H1 (cell line): ENCODE measurements around the gene CNFN. TPM values are rescaled to one million over a fixed set of nuclear protein-coding genes. Genes with fewer than 3 reads are reported as not detected.
A peak's percentile ranks its signal among the peaks of the same experiment; 100 is the strongest.

Experiments
- CTCF ChIA-PET: fragments of 300-600 bp; sonication (Branson Sonifier 250); formaldehyde crosslinking; loops from one replicate; lab custom pipeline; 2021; ENCODE audit not compliant: partially characterized antibody; lab: Charles Lee
- POLR2A ChIA-PET: fragments of 300-600 bp; sonication (Branson Sonifier 250); formaldehyde crosslinking; loops from one replicate; lab custom pipeline; 2021; ENCODE audit warnings: inconsistent platforms; ENCODE audit not compliant: partially characterized antibody; lab: Charles Lee
- DNase-seq, 2 experiments: peaks; one replicate each; pipeline versions ENCODE4 v3.0.0 to v3.0.0-alpha.2; 2010 to 2022; ENCODE audit warnings: low spot score in 2 of 2, low read depth in 1 of 2, mixed read lengths in 1 of 2
- FAIRE-seq: peaks from 2 replicates; lab custom pipeline; 2011; peaks lifted over from hg19 to GRCh38; lab: Jason Lieb, UNC
- H2AFZ ChIP-seq: 2 replicates; pipeline ENCODE4 v1.8.1; 2012; ENCODE audit warnings: low read length, inconsistent platforms
- H2AK5ac ChIP-seq: 2 replicates; pipeline ENCODE4 v1.6.1; 2013; ENCODE audit warnings: low read depth, low read length
- H2BK120ac ChIP-seq: replicated peaks from 2 replicates; pipeline ENCODE3; 2013; ENCODE audit warnings: low read depth, low read length, inconsistent platforms
- H2BK12ac ChIP-seq: 2 replicates; pipeline ENCODE4 v1.6.1; 2013; ENCODE audit warnings: low read depth, low read length
- H2BK15ac ChIP-seq: 2 replicates; pipeline ENCODE4 v1.6.1; 2013; ENCODE audit warnings: low read length
- H2BK20ac ChIP-seq: 2 replicates; pipeline ENCODE4 v1.6.1; 2013; ENCODE audit warnings: low read length
- H2BK5ac ChIP-seq: 2 replicates; pipeline ENCODE4 v1.6.1; 2013; ENCODE audit warnings: low read depth, low read length
- H3K14ac ChIP-seq: 2 replicates; pipeline ENCODE4 v1.6.1; 2013; ENCODE audit warnings: inconsistent platforms; ENCODE audit not compliant: insufficient read length
- H3K18ac ChIP-seq: 2 replicates; pipeline ENCODE4 v1.6.1; 2013; ENCODE audit warnings: low read length; ENCODE audit errors: extremely low read depth
- H3K23ac ChIP-seq: 2 replicates; pipeline ENCODE4 v1.6.1; 2013; ENCODE audit warnings: inconsistent platforms; ENCODE audit not compliant: insufficient read length
- H3K23me2 ChIP-seq: 2 replicates; pipeline ENCODE4 v1.6.1; 2013; ENCODE audit warnings: low read depth, low read length
- H3K27ac ChIP-seq: 2 replicates; pipeline ENCODE4 v1.6.1; 2011; ENCODE audit warnings: low read depth, low read length, inconsistent platforms
- H3K27me3 ChIP-seq, 4 experiments: replicated peaks in 1 of 4; 1 replicate in 1 of 4; 2 replicates in 3 of 4; pipeline versions ENCODE4 v1.6.1 to v1.8.1; 2011 to 2013; ENCODE audit warnings: low read length in 3 of 4, mild to moderate bottlenecking in 3 of 4, inconsistent platforms in 2 of 4, mixed read lengths in 2 of 4, moderate library complexity in 1 of 4; ENCODE audit not compliant: control insufficient read depth in 3 of 4, insufficient read depth in 3 of 4; ENCODE audit errors: extremely low read depth in 1 of 4
- H3K36me3 ChIP-seq, 4 experiments: 2 replicates each; pipeline versions ENCODE4 v1.6.1 to v1.8.1; 2011 to 2013; ENCODE audit warnings: mild to moderate bottlenecking in 4 of 4, low read length in 3 of 4, moderate library complexity in 2 of 4, control low read depth in 1 of 4, inconsistent platforms in 1 of 4; ENCODE audit not compliant: insufficient read depth in 4 of 4, control insufficient read depth in 2 of 4
- H3K4ac ChIP-seq: replicated peaks from 2 replicates; pipeline ENCODE3; 2013; ENCODE audit warnings: low read length, low read depth, mixed read lengths, inconsistent platforms; ENCODE audit not compliant: insufficient read length
- H3K4me1 ChIP-seq, 4 experiments: replicated peaks in 1 of 4; 1 replicate in 1 of 4; 2 replicates in 3 of 4; pipeline versions ENCODE4 v1.6.1 to v1.8.1; 2011 to 2013; ENCODE audit warnings: low read length in 3 of 4, inconsistent platforms in 2 of 4, mixed read lengths in 1 of 4; ENCODE audit not compliant: insufficient read depth in 4 of 4, control insufficient read depth in 3 of 4
- H3K4me2 ChIP-seq, 2 experiments: 2 replicates each; pipeline versions ENCODE4 v1.6.1 to v1.8.1; 2011 to 2013; ENCODE audit warnings: low read depth in 2 of 2, low read length in 2 of 2, control low read depth in 1 of 2, inconsistent platforms in 1 of 2, mild to moderate bottlenecking in 1 of 2; ENCODE audit not compliant: insufficient read depth in 1 of 2
- H3K4me3 ChIP-seq, 4 experiments: fragments of 200-600, 300-600 bp in 1 of 4; sonication (generic), shearing (Covaris generic), sonication (Bioruptor Twin) in 1 of 4; 2 replicates each; pipeline versions ENCODE4 v1.5.1 to v1.8.1; 2011 to 2016; ENCODE audit warnings: low read length in 4 of 4, low read depth in 3 of 4, control low read depth in 2 of 4, inconsistent platforms in 2 of 4, mild to moderate bottlenecking in 2 of 4, mixed read lengths in 1 of 4, moderate library complexity in 1 of 4; ENCODE audit not compliant: insufficient read depth in 2 of 4; ENCODE audit errors: extremely low read depth in 1 of 4
- H3K56ac ChIP-seq: replicated peaks from 2 replicates; pipeline ENCODE3; 2013; ENCODE audit warnings: low read depth, mild to moderate bottlenecking, mixed read lengths, low read length, inconsistent platforms; ENCODE audit not compliant: insufficient read length
- H3K79me1 ChIP-seq: 2 replicates; pipeline ENCODE4 v1.6.1; 2013; ENCODE audit warnings: low read depth, low read length, control low read depth
- H3K79me2 ChIP-seq, 2 experiments: 2 replicates each; pipeline versions ENCODE4 v1.6.1 to v1.8.1; 2012 to 2013; ENCODE audit warnings: low read length in 2 of 2, mild to moderate bottlenecking in 2 of 2, inconsistent platforms in 1 of 2; ENCODE audit not compliant: insufficient read depth in 2 of 2, control insufficient read depth in 1 of 2
- H3K9ac ChIP-seq, 4 experiments: replicated peaks in 1 of 4; 1 replicate in 1 of 4; 2 replicates in 3 of 4; pipeline versions ENCODE4 v1.6.1 to v1.8.1; 2011 to 2013; ENCODE audit warnings: low read depth in 3 of 4, low read length in 3 of 4, control low read depth in 2 of 4, mild to moderate bottlenecking in 2 of 4, moderate library complexity in 2 of 4, inconsistent platforms in 1 of 4; ENCODE audit errors: extremely low read depth in 1 of 4
- H3K9me3 ChIP-seq, 2 experiments: 2 replicates each; pipeline versions ENCODE4 v1.6.1 to v1.8.1; 2012 to 2013; ENCODE audit warnings: mild to moderate bottlenecking in 2 of 2, moderate library complexity in 2 of 2, control low read depth in 1 of 2, inconsistent platforms in 1 of 2, low read depth in 1 of 2, low read length in 1 of 2, mixed read lengths in 1 of 2; ENCODE audit not compliant: insufficient read depth in 2 of 2
- H4K20me1 ChIP-seq, 2 experiments: replicated peaks in 1 of 2; 2 replicates each; pipeline versions ENCODE3 to v1.8.1; 2011 to 2013; ENCODE audit warnings: inconsistent platforms in 2 of 2, low read length in 2 of 2, mild to moderate bottlenecking in 1 of 2; ENCODE audit not compliant: insufficient read depth in 2 of 2, control insufficient read depth in 1 of 2
- H4K5ac ChIP-seq: 2 replicates; pipeline ENCODE4 v1.6.1; 2013; ENCODE audit warnings: low read length, low read depth, mixed read lengths, inconsistent platforms; ENCODE audit not compliant: insufficient read length
- H4K8ac ChIP-seq: 2 replicates; pipeline ENCODE4 v1.8.0; 2013; ENCODE audit warnings: mild to moderate bottlenecking, moderate library complexity, low read length, inconsistent platforms; ENCODE audit not compliant: insufficient read depth; ENCODE audit errors: extremely low read depth
- H4K91ac ChIP-seq: replicated peaks from 2 replicates; pipeline ENCODE3; 2013; ENCODE audit warnings: low read length, mixed read lengths, inconsistent platforms; ENCODE audit not compliant: insufficient read length
- ATF3 ChIP-seq: IDR thresholded peaks from 2 replicates; pipeline ENCODE4 v1.6.1; 2011; ENCODE audit warnings: low read depth, mild to moderate bottlenecking, low read length; ENCODE audit not compliant: insufficient read depth
- BRCA1 ChIP-seq: IDR thresholded peaks from 2 replicates; pipeline ENCODE4 v1.6.1; 2012; ENCODE audit warnings: low read depth, low read length, improper control_type of control experiment
- KDM1A ChIP-seq: fragments of 200-600, 300-600 bp; sonication (generic); IDR thresholded peaks from 2 replicates; pipeline ENCODE4 v1.7.1; 2016; ENCODE audit warnings: mild to moderate bottlenecking, low read length, borderline replicate concordance
- KDM4A ChIP-seq: IDR thresholded peaks from one replicate; pipeline ENCODE4 v1.7.1; 2012; ENCODE audit warnings: low read depth, mild to moderate bottlenecking, moderate library complexity, low read length, inconsistent platforms; ENCODE audit not compliant: severe bottlenecking
- NANOG ChIP-seq: IDR thresholded peaks from 2 replicates; pipeline ENCODE4 v1.6.1; 2011; ENCODE audit warnings: low read length, low read depth, mild to moderate bottlenecking, inconsistent platforms; ENCODE audit not compliant: insufficient read depth, poor library complexity, severe bottlenecking
- USF2 ChIP-seq: IDR thresholded peaks from 2 replicates; pipeline ENCODE4 v1.6.1; 2011; ENCODE audit warnings: low read length, improper control_type of control experiment
- WGBS, 2 experiments: shearing (Covaris generic) in 1 of 2; methylation state at CpG; one replicate each; pipeline versions ENCODE4 v1.1.6 to v1.1.7; 2013 to 2015; ENCODE audit warnings: low lambda C conversion rate in 2 of 2, mixed read lengths in 2 of 2, inconsistent platforms in 1 of 2, low coverage in 1 of 2, missing lambda C conversion rate in 1 of 2; ENCODE audit not compliant: insufficient replicate concordance in 2 of 2, insufficient coverage in 1 of 2, insufficient read length in 1 of 2; ENCODE audit errors: extremely low coverage in 1 of 2, missing lambda C conversion rate in 1 of 2; 5-methylcytosine and 5-hydroxymethylcytosine counted together
- polyA plus RNA-seq, 7 experiments: library from polyadenylated mRNA; depleted of rRNA in 3 of 7; stranded (reverse) in 5 of 7; unstranded in 2 of 7; fragments of >200 nt in 5 of 7; fragments of 200-250 nt in 2 of 7; gene quantifications; 1 replicate in 5 of 7; 2 replicates in 1 of 7; 4 replicates in 1 of 7; pipeline versions ENCODE4 v1.2.1 to v1.2.3, GENCODE V29; 2011 to 2013; ENCODE audit warnings: missing spikeins in 2 of 7, mixed read lengths in 2 of 7
- total RNA-seq: library from RNA; stranded (reverse); fragmentation: NEBNext Ultra II Directional; extraction: Animal tissue kit (Norgen Biotek cat#: 25700); gene quantifications from 2 replicates; pipeline ENCODE4 v1.2.1, GENCODE V29; 2021

Gene CNFN
- total and polyA plus RNA-seq, 2 of the 8 experiments (the other 6 are each of a cell fraction or from before 2014, with no cell fraction given): 8.9 to 31.5 TPM

GRCh38 chr19:42355896-42356295, 34.2 kb downstream of the CNFN start:
- TF ChIP-seq USF2: no peak
- TF ChIP-seq BRCA1: no peak
- no peak for TF ChIP-seq ATF3
- TF ChIP-seq KDM4A: no peak
- no peak for TF ChIP-seq NANOG
- TF ChIP-seq KDM1A: no peak
- Histone ChIP-seq H3K14ac (no peak overlapping the region), H3K4ac (no peak overlapping the region), H3K79me1 (no peaks in the 10 kb centered on the region), H3K23ac (no peak overlapping the region), H2BK12ac (no peak overlapping the region), H4K8ac (no peak overlapping the region; the same call in 1 of the 2 replicates), H3K18ac (no peak overlapping the region), H3K36me3 (peaks cover 0 to 7% (median 3%) of the 10 kb centered on the region in 4 experiments; a peak in 4 of 8 replicates), H3K9ac (no peak overlapping the region), H3K4me3 (no peak overlapping the region), H3K4me1 (peaks cover 0 to 5% (median 1%) of the 10 kb centered on the region in 4 experiments; a peak in 4 of 7 replicates), H2AK5ac (no peak overlapping the region), H3K56ac (no peak overlapping the region), H3K4me2 (no peak overlapping the region), H4K20me1 (peaks cover 2 to 3% of the 10 kb centered on the region in 2 experiments), H3K27ac (no peak overlapping the region), H2BK120ac (no peak overlapping the region), H2AFZ (no peak overlapping the region), H2BK20ac (no peak overlapping the region), H3K9me3 (no peaks in the 10 kb centered on the region), H3K23me2 (no peaks in the 10 kb centered on the region), H3K27me3 (no peaks in the 10 kb centered on the region), H4K5ac (no peak overlapping the region), H4K91ac (no peak overlapping the region), H3K79me2 (no peaks in the 10 kb centered on the region), H2BK5ac (0 out of 2 replicates have a peak overlapping the region, but pooled peaks have one; percentile 30), H2BK15ac (no peak overlapping the region)
- FAIRE-seq (no peak), DNase-seq (no peak)
- ChIA-PET POLR2A (interaction anchor here (1.0 kb wide), 1 partner anchor 32 kb away, joined by 3 read pairs; no protein-coding TSS in a partner anchor), CTCF (interaction anchor here (1.7 to 3.8 kb wide), 3 partner anchors 11 to 41 kb away, joined by 4 to 36 read pairs (median 9); no protein-coding TSS in a partner anchor)
- WGBS, 2 experiments: 93% methylated on average over 12 of the region's 12 CpGs; no CpG with 5 or more reads in 1 of the 2 experiments
